Suppressor macrophage treated with lipopolysaccharide for 1 hour (primary cell): ENCODE data around the gene ZNF225.
"Not testable (repeated sequence)": the region's sequence is repeated elsewhere in the genome, so short reads cannot be mapped to it uniquely, and the experiment has no call there.

Source experiments
- DNase-seq, 3 donors: peaks; one replicate each; pipeline ENCODE4 v3.0.0-alpha.2; 2020 to 2022

Gene ZNF225

GRCh38 chr19:44164327-44164672 is 51.1 kb downstream of the ZNF225 start:
- DNase-seq = no peak

- DNase-seq = peak; percentile 92 to 97 (median 95)
These were observed 51.7 kb downstream of the ZNF225 start, which contains the start of gene ZNF226 for GRCh38 chr19:44164673-44165512. TSS of gene ZNF226 (plus strand) at chr19:44165100. CDS start at chr19:44170081, 4,981 bp downstream.

GRCh38 chr19:44170660-44171059 is 57.5 kb downstream of the ZNF225 start:
- not testable (repeated sequence) for DNase-seq

DNA sequence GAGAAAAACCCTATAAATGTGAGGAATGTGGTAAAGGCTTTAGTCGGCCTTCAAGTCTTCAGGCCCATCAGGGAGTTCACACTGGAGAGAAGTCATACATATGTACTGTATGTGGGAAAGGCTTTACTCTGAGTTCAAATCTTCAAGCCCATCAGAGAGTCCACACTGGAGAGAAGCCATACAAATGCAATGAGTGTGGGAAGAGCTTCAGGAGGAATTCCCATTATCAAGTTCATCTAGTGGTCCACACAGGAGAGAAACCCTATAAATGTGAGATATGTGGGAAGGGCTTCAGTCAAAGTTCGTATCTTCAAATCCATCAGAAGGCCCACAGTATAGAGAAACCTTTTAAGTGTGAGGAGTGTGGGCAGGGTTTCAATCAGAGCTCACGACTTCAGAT is 63.4 kb downstream of the ZNF225 start:
- no peak for DNase-seq

GRCh38 chr19:44180968-44181367 is 67.8 kb downstream of the ZNF225 start:
- no peak for DNase-seq

- DNase-seq = no peak
These were observed 68.9 kb downstream of the ZNF225 start for GRCh38 chr19:44182145-44182544.
